BJ (cell line): ENCODE data around the gene SDHAF3. TPM values are rescaled to one million over a fixed set of nuclear protein-coding genes. Genes with fewer than 3 reads are reported as not detected.

Experiments
- CTCF ChIA-PET: fragments of 350-600 bp; formaldehyde crosslinking; extraction: SDS; loops from one replicate; lab custom pipeline; 2021; ENCODE audit warnings: antibody characterized with exemption, inconsistent platforms; lab: Yijun Ruan, JAX
- POLR2A ChIA-PET: fragments of 300-600 bp; sonication (Branson Sonifier 250); formaldehyde crosslinking; extraction: SDS; loops from one replicate; lab custom pipeline; 2021; ENCODE audit warnings: antibody characterized with exemption; lab: Charles Lee
- DNase-seq: peaks from one replicate; pipeline ENCODE4 v3.0.0-alpha.2; 2011; ENCODE audit warnings: low read depth
- H3K27me3 ChIP-seq: 2 replicates; pipeline ENCODE4 v1.6.0; 2011; ENCODE audit warnings: low read length; ENCODE audit not compliant: control insufficient read depth, insufficient read depth
- H3K36me3 ChIP-seq: 2 replicates; pipeline ENCODE4 v1.5.1; 2011; ENCODE audit warnings: low read length; ENCODE audit not compliant: control insufficient read depth, insufficient read depth
- H3K4me3 ChIP-seq: 2 replicates; pipeline ENCODE4 v1.5.1; 2011; ENCODE audit warnings: low read depth, mild to moderate bottlenecking, control low read depth, low read length
- CTCF ChIP-seq: IDR thresholded peaks from 2 replicates; pipeline ENCODE4 v1.5.1; 2011; ENCODE audit warnings: low read depth, mild to moderate bottlenecking, control low read depth, inconsistent platforms, low read length, moderate library complexity; ENCODE audit not compliant: insufficient read depth
- polyA plus RNA-seq: library from polyadenylated mRNA; depleted of rRNA; stranded (reverse); fragments of >200 nt; gene quantifications from 2 replicates; pipeline ENCODE4 v1.2.3, GENCODE V29; 2011

Gene SDHAF3
- polyA plus RNA-seq, 1 experiment: 3.9 TPM

- Histone ChIP-seq H3K4me3 (no peak overlapping the region), H3K36me3 (no peaks in the 10 kb centered on the region), H3K27me3 (no peaks in the 10 kb centered on the region)
- TF ChIP-seq CTCF: no peak
- DNase-seq: no peak
- CTCF ChIA-PET: no interaction called here
- POLR2A ChIA-PET: no interaction called here
Observed at GRCh38 chr7:97126483-97127171, 9.1 kb downstream of the SDHAF3 start.

GRCh38 chr7:97128736-97129135, 11.2 kb downstream of the SDHAF3 start:
- H3K36me3 ChIP-seq: no peaks in the 10 kb centered on the region
- DNase-seq: no peak
- H3K4me3 ChIP-seq: no peak overlapping the region
- H3K27me3 ChIP-seq: no peaks in the 10 kb centered on the region
- POLR2A ChIA-PET: no interaction called here
- TF ChIP-seq CTCF: no peak
- CTCF ChIA-PET: interaction anchor here (0.6 to 0.9 kb wide), 2 partner anchors 48 to 50 kb away, joined by 3 read pairs; no protein-coding TSS in a partner anchor

- DNase-seq: no peak
- ChIA-PET POLR2A (no interaction called here), CTCF (interaction anchor here (1.0 to 1.1 kb wide), 2 partner anchors 13 to 14 kb away, joined by 3 to 5 read pairs; partner anchors contain the start of gene SDHAF3)
- no peak for TF ChIP-seq CTCF
- Histone ChIP-seq H3K36me3 (no peaks in the 10 kb centered on the region), H3K27me3 (no peaks in the 10 kb centered on the region), H3K4me3 (no peak overlapping the region)
Observed at GRCh38 chr7:97130417-97131139, 13.1 kb downstream of the SDHAF3 start.

GRCh38 chr7:97133159-97133558, 15.7 kb downstream of the SDHAF3 start:
- Histone ChIP-seq H3K36me3 (no peaks in the 10 kb centered on the region), H3K4me3 (no peak overlapping the region), H3K27me3 (no peaks in the 10 kb centered on the region)
- POLR2A ChIA-PET: no interaction called here
- TF ChIP-seq CTCF: no peak
- CTCF ChIA-PET: interaction anchor here (1.0 kb wide), 1 partner anchor 10 kb away, joined by 3 read pairs; no protein-coding TSS in a partner anchor
- no peak for DNase-seq

DNA sequence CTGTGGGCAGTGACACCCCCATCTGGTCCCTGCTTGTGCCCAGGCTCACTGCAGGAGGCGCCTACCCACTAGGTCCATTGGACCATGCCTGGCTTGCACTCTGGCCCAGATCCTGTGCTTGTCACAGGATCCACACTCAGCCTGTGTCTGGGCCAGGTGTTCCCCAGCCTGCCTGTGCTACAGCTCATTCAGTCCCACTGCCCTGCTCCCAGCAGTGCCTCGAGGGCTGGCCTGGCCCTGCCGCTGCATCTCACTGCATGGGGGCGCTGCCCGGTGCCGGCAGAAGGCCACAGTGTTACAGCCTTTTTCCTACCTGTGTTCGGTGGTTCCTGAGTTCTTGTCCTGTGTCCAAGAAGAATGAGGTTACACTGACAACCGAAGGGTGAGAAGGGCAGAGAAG, 21.3 kb downstream of the SDHAF3 start:
- Histone ChIP-seq H3K27me3 (no peaks in the 10 kb centered on the region), H3K4me3 (no peak overlapping the region), H3K36me3 (no peaks in the 10 kb centered on the region)
- ChIA-PET POLR2A (no interaction called here), CTCF (no interaction called here)
- DNase-seq: no peak
- no peak for TF ChIP-seq CTCF
